Measurements from ENCODE around the gene OVCH1. TPM values are rescaled to one million over a fixed set of nuclear protein-coding genes. Genes with fewer than 3 reads are reported as not detected.

OVCH1 gene, protein sequence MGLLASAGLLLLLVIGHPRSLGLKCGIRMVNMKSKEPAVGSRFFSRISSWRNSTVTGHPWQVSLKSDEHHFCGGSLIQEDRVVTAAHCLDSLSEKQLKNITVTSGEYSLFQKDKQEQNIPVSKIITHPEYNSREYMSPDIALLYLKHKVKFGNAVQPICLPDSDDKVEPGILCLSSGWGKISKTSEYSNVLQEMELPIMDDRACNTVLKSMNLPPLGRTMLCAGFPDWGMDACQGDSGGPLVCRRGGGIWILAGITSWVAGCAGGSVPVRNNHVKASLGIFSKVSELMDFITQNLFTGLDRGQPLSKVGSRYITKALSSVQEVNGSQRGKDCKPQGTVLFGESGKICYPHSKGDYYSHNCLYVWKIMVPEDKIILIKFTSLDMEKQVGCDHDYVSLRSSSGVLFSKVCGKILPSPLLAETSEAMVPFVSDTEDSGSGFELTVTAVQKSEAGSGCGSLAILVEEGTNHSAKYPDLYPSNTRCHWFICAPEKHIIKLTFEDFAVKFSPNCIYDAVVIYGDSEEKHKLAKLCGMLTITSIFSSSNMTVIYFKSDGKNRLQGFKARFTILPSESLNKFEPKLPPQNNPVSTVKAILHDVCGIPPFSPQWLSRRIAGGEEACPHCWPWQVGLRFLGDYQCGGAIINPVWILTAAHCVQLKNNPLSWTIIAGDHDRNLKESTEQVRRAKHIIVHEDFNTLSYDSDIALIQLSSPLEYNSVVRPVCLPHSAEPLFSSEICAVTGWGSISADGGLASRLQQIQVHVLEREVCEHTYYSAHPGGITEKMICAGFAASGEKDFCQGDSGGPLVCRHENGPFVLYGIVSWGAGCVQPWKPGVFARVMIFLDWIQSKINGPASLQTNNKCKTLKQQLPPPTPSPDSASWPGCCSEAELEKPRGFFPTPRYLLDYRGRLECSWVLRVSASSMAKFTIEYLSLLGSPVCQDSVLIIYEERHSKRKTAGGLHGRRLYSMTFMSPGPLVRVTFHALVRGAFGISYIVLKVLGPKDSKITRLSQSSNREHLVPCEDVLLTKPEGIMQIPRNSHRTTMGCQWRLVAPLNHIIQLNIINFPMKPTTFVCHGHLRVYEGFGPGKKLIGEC
- not detected for total RNA-seq

GRCh38 chr12:29497588-29497987 lies at the start of gene OVCH1:
TSS of gene OVCH1 (minus strand) at chr12:29497686. CDS start at chr12:29497686, 0 bp downstream.
- Mint-ChIP-seq H3K4me1 (no peaks in the 10 kb centered on the region), H3K4me3 (no peak within 1 kb of the TSS), H3K36me3 (no peaks in the 10 kb centered on the region), H3K9me3 (no peaks in the 10 kb centered on the region), H3K27me3 (peaks cover 6% of the 10 kb centered on the region), H3K27ac (no peak within 1 kb of the TSS)
- no peak for DNase-seq

GRCh38 chr12:29547151-29547632 lies 49.7 kb upstream of the OVCH1 start:
- Mint-ChIP-seq H3K36me3 (no peaks in the 10 kb centered on the region), H3K27ac (no peak overlapping the region), H3K4me3 (no peak overlapping the region), H3K9me3 (no peaks in the 10 kb centered on the region), H3K27me3 (peaks cover 3% of the 10 kb centered on the region), H3K4me1 (no peaks in the 10 kb centered on the region)
- no peak for DNase-seq

GRCh38 chr12:29546000-29546399 lies 48.5 kb upstream of the OVCH1 start:
- H3K9me3 Mint-ChIP-seq, result no peaks in the 10 kb centered on the region
- H3K36me3 Mint-ChIP-seq, result no peaks in the 10 kb centered on the region
- DNase-seq, result no peak
- H3K4me1 Mint-ChIP-seq, result no peaks in the 10 kb centered on the region
- H3K4me3 Mint-ChIP-seq, result no peak overlapping the region
- H3K27ac Mint-ChIP-seq, result no peak overlapping the region
- peaks cover 8% of the 10 kb centered on the region for H3K27me3 Mint-ChIP-seq

DNA sequence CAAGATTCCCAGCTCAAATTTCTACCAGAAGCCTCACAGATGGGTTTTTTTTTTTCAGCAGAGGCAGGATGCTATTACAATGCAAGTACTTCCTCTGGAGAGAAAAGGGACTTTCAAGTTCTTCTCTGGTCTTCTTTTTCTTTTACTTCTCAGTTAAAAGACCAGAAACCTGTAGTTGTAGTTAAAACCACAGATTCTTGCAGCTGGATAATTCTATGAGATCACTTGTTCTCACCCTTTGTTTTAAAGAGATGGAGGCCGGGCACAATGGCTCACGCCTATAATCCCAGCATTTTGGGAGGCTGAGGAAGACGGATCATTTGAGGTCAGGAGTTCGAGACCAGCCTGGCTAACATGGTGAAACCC lies 47.6 kb upstream of the OVCH1 start:
- H3K4me3 Mint-ChIP-seq, result no peak overlapping the region
- no peaks in the 10 kb centered on the region for H3K36me3 Mint-ChIP-seq
- no peaks in the 10 kb centered on the region for H3K9me3 Mint-ChIP-seq
- DNase-seq, result no peak
- H3K27me3 Mint-ChIP-seq, result peaks cover 10% of the 10 kb centered on the region
- H3K27ac Mint-ChIP-seq, result no peak overlapping the region
- H3K4me1 Mint-ChIP-seq, result no peaks in the 10 kb centered on the region

DNA sequence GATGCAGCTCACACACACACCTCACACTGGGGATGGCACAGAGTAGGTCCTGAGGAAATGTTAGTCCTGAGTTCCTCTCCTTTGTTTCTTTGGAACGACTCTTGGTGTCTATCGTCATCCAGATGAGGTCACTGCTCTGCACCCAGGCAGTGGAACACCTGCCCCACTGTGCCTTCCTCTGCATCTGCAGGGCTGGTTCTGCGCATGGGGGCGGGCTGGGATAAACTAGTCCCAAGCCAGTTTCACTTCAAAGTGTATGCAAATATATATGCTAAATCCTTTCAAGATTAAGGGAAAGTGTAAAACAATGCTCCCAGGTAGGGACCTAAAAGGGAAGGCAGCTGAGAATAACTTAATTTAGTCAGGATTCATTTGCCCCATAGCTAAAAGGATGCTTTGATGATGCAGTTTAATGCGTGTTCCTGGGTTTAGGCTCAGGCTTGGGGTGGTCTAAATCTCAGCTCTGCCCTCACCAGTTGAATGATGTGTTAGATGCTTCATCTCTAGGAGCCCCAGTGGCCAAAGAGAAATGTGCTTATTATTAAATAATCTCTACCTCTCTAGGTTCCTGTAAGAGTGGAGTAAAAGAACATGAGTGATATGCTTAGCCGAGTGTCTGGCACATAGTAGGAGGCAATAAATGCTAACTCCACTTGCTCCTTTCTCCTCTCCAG lies 47.1 kb upstream of the OVCH1 start:
- peaks cover 10% of the 10 kb centered on the region for H3K27me3 Mint-ChIP-seq
- no peaks in the 10 kb centered on the region for H3K4me1 Mint-ChIP-seq
- no peak overlapping the region for H3K4me3 Mint-ChIP-seq

GRCh38 chr12:29543036-29543435 lies 45.5 kb upstream of the OVCH1 start:
- no peak overlapping the region for H3K27ac Mint-ChIP-seq
- DNase-seq, result no peak
- H3K9me3 Mint-ChIP-seq, result no peaks in the 10 kb centered on the region
- no peak overlapping the region for H3K4me3 Mint-ChIP-seq
- no peaks in the 10 kb centered on the region for H3K4me1 Mint-ChIP-seq
- no peaks in the 10 kb centered on the region for H3K36me3 Mint-ChIP-seq
- H3K27me3 Mint-ChIP-seq, result peaks cover 10% of the 10 kb centered on the region

More for the DNA sequence above, 47.1 kb upstream of the OVCH1 start:
- no peaks in the 10 kb centered on the region for H3K9me3 Mint-ChIP-seq
- no peaks in the 10 kb centered on the region for H3K36me3 Mint-ChIP-seq
- H3K27ac Mint-ChIP-seq, result no peak overlapping the region
- no peak for DNase-seq

- no peaks in the 10 kb centered on the region for H3K4me1 Mint-ChIP-seq
Observed at GRCh38 chr12:29537298-29537697, 39.8 kb upstream of the OVCH1 start.

DNA sequence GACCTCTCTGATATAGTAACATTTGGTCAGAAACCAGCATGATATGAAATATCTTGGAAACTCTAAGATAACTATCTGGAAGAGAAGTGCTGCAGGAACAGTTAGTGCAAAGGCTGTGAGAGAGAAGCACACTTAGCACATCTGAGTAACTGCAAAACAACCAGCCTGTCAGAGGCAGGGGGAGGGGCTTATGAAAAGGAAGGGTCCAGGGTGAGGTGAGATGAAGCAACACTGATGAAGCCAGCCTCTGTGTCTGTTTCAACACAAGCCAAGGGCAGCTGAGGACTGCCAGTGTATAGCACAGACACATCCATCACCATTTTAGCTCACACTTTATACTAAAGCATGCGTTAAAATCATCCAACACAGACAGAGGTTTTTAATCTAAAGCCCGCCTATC lies 37.4 kb upstream of the OVCH1 start:
- Mint-ChIP-seq H3K4me3 (no peak overlapping the region), H3K27ac (no peak overlapping the region), H3K4me1 (no peaks in the 10 kb centered on the region), H3K36me3 (no peaks in the 10 kb centered on the region), H3K9me3 (no peaks in the 10 kb centered on the region), H3K27me3 (peaks cover 28% of the 10 kb centered on the region)
- no peak for DNase-seq

More at GRCh38 chr12:29537298-29537697, 39.8 kb upstream of the OVCH1 start:
- Mint-ChIP-seq H3K27me3 (peaks cover 28% of the 10 kb centered on the region), H3K36me3 (no peaks in the 10 kb centered on the region), H3K9me3 (no peaks in the 10 kb centered on the region), H3K4me3 (no peak overlapping the region), H3K27ac (no peak overlapping the region)
- DNase-seq, result no peak

- peaks cover 31% of the 10 kb centered on the region for H3K27me3 Mint-ChIP-seq
- no peak overlapping the region for H3K4me3 Mint-ChIP-seq
- no peaks in the 10 kb centered on the region for H3K36me3 Mint-ChIP-seq
- no peak for DNase-seq
- no peak overlapping the region for H3K27ac Mint-ChIP-seq
- H3K9me3 Mint-ChIP-seq, result no peaks in the 10 kb centered on the region
- H3K4me1 Mint-ChIP-seq, result no peaks in the 10 kb centered on the region
Observed at GRCh38 chr12:29533815-29534489, 36.5 kb upstream of the OVCH1 start.

DNA sequence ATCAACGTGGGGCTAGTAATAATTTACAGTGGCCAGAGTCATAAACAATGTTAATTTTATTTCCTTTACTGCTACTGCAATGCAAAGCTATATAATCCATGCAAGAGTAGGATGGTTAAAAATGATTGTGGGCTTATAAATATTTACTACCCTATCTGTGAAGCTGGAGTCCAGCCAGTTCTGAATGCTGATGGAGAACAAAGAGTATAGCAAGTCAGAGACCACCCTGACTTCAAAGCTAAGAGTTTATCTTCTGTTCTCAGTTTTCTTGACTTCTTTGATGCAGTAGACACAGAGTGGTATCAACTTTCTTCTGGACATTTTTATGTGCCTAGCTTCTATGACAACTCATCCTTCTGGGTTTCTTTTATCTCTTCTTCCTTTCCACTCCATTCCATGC lies 34.0 kb upstream of the OVCH1 start:
- Mint-ChIP-seq H3K4me3 (no peak overlapping the region), H3K27me3 (peaks cover 31% of the 10 kb centered on the region), H3K9me3 (no peaks in the 10 kb centered on the region), H3K27ac (no peak overlapping the region), H3K36me3 (no peaks in the 10 kb centered on the region), H3K4me1 (no peaks in the 10 kb centered on the region)
- no peak for DNase-seq

DNA sequence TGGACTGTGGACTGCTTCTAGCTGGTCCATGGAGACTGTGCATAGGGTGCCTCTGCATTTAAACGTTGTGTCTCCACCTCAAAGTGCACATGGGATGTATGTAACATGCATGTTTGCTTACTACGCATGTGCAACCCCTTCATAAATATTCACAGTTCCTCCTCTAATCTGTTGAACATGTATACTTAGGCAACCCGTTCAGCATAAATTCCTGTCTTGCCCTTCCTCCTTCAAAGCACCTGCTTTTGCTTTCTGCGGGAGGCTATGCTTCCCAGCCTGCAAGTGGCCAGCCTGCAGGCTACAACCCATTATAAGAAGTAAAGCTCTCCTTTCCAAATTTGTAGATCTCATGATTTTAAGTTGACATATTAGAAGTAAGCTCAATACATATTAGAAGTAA lies 33.0 kb upstream of the OVCH1 start:
- Mint-ChIP-seq H3K36me3 (no peaks in the 10 kb centered on the region), H3K27me3 (peaks cover 31% of the 10 kb centered on the region), H3K4me3 (no peak overlapping the region), H3K9me3 (no peaks in the 10 kb centered on the region), H3K27ac (no peak overlapping the region), H3K4me1 (no peaks in the 10 kb centered on the region)
- no peak for DNase-seq

DNA sequence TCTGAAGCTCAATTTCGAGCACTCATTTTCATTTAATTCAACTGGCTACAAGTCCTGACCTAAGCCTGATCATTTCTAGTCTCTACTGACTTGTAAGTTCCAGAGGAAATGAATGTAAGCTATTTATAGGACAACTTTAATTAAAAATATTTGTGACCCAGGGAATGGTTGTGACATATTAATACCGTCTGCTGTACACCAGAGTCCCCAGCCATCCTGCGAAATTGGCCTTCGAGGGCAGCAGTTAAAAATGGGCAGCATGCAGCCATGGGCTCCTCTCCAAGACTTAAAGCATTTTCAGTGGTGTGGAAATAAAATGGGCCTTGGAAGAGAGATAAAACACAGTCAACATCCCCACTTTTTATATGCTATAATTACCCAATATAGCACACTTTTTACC lies 30.7 kb upstream of the OVCH1 start:
- Mint-ChIP-seq H3K27ac (no peak overlapping the region), H3K9me3 (no peaks in the 10 kb centered on the region), H3K4me3 (no peak overlapping the region), H3K4me1 (no peaks in the 10 kb centered on the region), H3K27me3 (peaks cover 16% of the 10 kb centered on the region), H3K36me3 (no peaks in the 10 kb centered on the region)
- DNase-seq, result no peak

DNA sequence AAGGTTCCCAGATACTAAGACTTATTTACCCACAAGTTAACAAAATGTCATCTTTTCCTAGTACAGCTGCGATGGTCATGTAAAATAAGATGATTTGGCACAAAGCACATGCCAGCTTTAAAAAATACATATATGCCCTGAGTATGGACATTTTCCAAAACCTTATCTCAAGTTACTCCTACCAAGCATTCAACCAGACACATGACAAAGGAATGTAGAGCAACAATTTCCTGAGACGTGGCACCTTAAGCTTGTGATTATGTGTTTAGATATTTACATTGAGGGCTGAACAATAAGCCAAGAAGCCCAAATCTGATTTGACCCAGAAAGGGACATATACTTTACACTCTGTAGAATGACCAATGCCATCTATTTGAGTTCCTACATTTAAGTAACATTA lies 24.5 kb upstream of the OVCH1 start:
- no peaks in the 10 kb centered on the region for H3K36me3 Mint-ChIP-seq
- peaks cover 6% of the 10 kb centered on the region for H3K27me3 Mint-ChIP-seq
- no peak for DNase-seq
- no peaks in the 10 kb centered on the region for H3K4me1 Mint-ChIP-seq
- H3K9me3 Mint-ChIP-seq, result no peaks in the 10 kb centered on the region
- H3K27ac Mint-ChIP-seq, result no peak overlapping the region
- no peak overlapping the region for H3K4me3 Mint-ChIP-seq

GRCh38 chr12:29519585-29520182 lies 22.2 kb upstream of the OVCH1 start:
- Mint-ChIP-seq H3K9me3 (no peaks in the 10 kb centered on the region), H3K4me1 (no peaks in the 10 kb centered on the region), H3K27ac (no peak overlapping the region), H3K27me3 (peaks cover 10% of the 10 kb centered on the region), H3K4me3 (no peak overlapping the region), H3K36me3 (no peaks in the 10 kb centered on the region)
- DNase-seq, result no peak
